ENCODE results near the gene CNTNAP2. TPM values are rescaled to one million over a fixed set of nuclear protein-coding genes. Genes with fewer than 3 reads are reported as not detected.

Gene CNTNAP2
- total RNA-seq, 1 donor from 2014 or later, result not detected

GRCh38 chr7:146554556-146554955, 438.0 kb downstream of the CNTNAP2 start:
- intact Hi-C loops (cut with micrococcal nuclease), result no loop called here

DNA sequence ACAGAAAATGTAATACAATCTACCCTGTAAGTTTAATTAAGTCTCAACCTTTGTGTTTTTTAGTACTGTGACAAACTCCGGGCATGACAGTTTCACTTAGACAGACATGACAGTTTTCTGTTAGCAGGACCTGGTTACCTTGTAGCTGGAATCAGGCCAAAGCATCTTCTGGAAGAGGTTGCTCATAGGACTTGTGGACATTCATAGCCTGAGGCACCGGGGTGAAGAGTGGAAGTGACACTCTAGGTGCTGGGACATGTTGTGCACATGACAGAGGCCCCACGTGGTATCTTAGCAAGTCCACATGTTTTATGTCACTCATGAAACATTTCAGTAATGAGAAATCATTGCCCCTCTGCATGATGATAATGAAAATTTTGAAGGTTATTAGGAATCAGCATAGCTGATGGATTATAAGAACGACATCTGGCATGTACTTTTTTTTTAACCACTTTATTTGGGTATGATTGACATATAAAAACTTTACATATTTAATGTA, 441.4 kb downstream of the CNTNAP2 start:
- intact Hi-C loops (cut with micrococcal nuclease), result no loop called here

DNA sequence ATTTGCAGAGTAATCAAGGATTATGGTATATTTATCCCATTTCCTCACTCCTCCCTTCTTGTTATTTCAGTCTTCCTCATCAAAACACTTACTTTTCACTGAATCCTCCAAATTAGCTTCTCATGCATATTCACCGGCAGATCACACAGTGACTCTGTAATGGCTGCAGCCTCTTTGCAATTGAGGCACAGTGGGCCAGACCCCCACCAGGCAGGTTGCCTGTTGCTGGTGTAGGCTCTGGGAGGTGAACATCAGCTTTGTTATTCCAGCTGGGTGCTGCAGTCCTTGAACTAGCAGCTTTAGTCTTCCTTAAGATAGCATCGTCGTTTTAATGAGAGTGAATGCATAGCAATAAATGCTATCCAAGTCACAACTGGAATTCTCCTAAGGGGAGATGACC, 449.3 kb downstream of the CNTNAP2 start:
- intact Hi-C loops (cut with micrococcal nuclease), result no loop called here

DNA sequence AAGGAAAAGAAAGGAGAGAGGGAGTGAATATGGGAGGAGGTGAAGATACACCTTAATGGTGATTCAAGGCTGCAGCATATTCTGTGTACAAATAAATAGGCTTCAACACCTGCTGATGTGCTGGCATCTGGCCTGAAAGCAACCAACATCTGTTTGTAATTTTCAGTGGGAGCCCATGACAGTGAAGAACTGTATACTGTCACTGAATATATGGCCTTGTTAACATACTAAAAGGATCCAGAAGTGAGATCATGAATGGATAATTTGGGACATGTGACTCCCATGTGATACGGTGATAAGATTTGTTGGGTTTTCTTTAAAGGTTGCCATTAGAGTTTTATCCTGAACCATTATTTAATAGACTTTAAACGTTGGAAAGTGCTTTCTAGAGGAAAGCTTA, 459.3 kb downstream of the CNTNAP2 start:
- intact Hi-C loops (cut with micrococcal nuclease), result no loop called here

GRCh38 chr7:146591976-146592375, 475.4 kb downstream of the CNTNAP2 start:
- intact Hi-C loops (cut with micrococcal nuclease), result no loop called here

- intact Hi-C loops (cut with micrococcal nuclease), result no loop called here
Observed at GRCh38 chr7:146606628-146607027, 490.0 kb downstream of the CNTNAP2 start.

GRCh38 chr7:146619641-146620040, 503.0 kb downstream of the CNTNAP2 start:
- intact Hi-C loops (cut with micrococcal nuclease), result no loop called here

GRCh38 chr7:146626912-146627311, 510.3 kb downstream of the CNTNAP2 start:
- intact Hi-C loops (cut with micrococcal nuclease), result no loop called here

- intact Hi-C loops (cut with micrococcal nuclease), result no loop called here
Observed at GRCh38 chr7:146635205-146636032, 518.8 kb downstream of the CNTNAP2 start.

GRCh38 chr7:146636033-146636356, 519.4 kb downstream of the CNTNAP2 start:
- intact Hi-C loops (cut with micrococcal nuclease), result no loop called here

- intact Hi-C loops (cut with micrococcal nuclease), result no loop called here
Observed at GRCh38 chr7:146636581-146636980, 520.0 kb downstream of the CNTNAP2 start.

DNA sequence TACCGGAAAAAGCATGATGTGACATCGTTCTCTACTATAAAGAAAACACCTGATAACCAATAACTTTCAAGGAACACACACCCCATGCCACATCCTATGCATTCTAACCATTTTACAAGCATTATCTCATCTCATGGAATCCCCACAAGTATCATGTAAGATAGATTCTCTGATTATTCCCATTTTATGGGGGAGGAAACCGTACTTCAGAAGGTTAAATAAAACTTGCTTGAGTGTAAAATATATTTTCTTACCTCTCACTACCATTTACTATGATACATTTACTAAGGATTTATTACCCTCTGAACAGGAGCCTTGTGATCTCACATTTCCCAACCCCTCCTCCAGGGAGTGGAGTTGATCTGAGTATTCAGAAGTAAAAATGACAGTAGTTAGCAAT, 522.7 kb downstream of the CNTNAP2 start:
- intact Hi-C loops (cut with micrococcal nuclease), result no loop called here

DNA sequence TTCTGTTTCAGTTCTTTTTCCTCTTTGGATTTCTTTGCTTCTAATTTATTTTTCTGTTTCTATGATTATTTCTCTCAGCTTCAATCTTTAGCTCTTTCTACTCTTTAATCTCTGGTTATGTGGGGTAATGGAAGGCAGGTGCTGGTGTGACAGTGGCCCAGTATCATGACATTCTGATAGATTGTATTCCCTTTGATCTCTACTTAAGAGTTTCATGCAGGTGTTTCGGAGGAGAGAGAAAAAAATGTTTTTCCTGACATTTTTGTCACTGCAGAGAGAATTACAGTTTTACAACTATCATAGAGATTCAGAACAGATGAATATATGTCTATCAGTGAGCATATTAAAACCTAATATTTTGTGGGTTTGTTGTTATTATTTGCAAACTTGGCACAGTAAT, 524.9 kb downstream of the CNTNAP2 start:
- intact Hi-C loops (cut with micrococcal nuclease), result no loop called here

GRCh38 chr7:146645383-146645976, 528.9 kb downstream of the CNTNAP2 start:
- intact Hi-C loops (cut with micrococcal nuclease), result no loop called here

GRCh38 chr7:146647445-146647844, 530.8 kb downstream of the CNTNAP2 start:
- intact Hi-C loops (cut with micrococcal nuclease), result no loop called here

DNA sequence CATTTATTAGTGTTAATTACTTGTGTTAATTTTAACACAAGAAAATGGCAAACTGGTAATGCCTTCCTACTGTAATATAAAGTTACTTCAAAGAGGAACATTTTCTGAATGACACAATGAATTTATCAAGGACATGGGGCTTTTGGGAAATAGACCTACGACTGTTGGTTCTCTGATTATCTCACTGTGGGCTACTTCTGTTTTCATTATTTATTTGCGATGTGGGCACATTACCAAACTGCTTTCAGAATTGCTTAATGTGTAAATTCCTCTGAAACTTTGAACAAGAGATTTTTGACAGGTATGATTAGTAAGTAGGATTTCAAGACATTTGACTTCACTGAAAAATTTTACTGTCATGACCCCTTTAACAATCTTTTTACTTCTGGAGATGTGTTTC, 535.6 kb downstream of the CNTNAP2 start:
- intact Hi-C loops (cut with micrococcal nuclease), result no loop called here

- intact Hi-C loops (cut with micrococcal nuclease), result no loop called here
Observed at GRCh38 chr7:146654048-146654447, 537.4 kb downstream of the CNTNAP2 start.

- intact Hi-C loops (cut with micrococcal nuclease), result no loop called here
Observed at GRCh38 chr7:146655928-146656797, 539.6 kb downstream of the CNTNAP2 start.

DNA sequence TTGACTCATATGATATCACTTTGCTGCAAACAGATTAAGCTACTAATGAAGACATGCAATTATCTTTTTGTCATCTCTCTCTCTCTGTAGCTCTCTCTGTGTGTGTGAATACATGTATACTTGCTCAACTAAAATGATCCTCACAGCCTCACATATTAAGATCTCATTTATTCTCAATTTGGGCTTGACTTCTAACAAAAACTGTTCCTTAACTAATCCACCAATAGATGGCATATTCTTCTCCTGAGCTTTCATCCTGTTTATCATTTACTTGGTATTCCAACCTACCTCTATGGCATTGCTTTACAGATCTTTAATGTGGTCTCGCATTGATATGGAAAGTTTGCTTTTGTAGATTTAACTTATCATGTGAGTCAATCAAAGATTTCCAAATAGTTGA, 540.4 kb downstream of the CNTNAP2 start:
- intact Hi-C loops (cut with micrococcal nuclease), result no loop called here

GRCh38 chr7:146658604-146659003, 542.0 kb downstream of the CNTNAP2 start:
- intact Hi-C loops (cut with micrococcal nuclease), result no loop called here

GRCh38 chr7:146659732-146660131, 543.1 kb downstream of the CNTNAP2 start:
- intact Hi-C loops (cut with micrococcal nuclease), result no loop called here

DNA sequence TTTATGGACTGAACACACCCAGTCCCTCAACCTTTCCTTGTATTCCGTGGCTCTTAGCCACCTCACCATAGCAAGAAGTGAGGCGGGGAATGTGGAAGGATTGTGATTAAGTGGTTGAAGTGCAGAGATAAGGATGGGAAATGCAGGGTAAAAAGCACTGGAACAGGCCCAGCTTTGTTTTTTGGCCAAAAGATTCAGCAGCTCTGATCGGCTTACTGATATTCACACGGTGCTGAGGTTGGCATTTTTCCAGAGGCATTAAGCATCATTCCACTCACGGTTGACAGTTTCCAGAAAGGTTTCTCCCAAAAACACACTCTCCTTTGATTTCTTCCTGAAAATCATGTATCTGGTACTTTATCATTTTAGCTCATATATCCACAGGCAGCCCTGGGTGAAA, 544.2 kb downstream of the CNTNAP2 start:
- intact Hi-C loops (cut with micrococcal nuclease), result no loop called here
